Ishikawa (cell line): ENCODE measurements around the gene ENDOU.
A peak's percentile ranks its signal among the peaks of the same experiment; 100 is the strongest.

Source experiments
- CEBPB ChIP-seq: IDR thresholded peaks from 2 replicates; pipeline ENCODE4 v1.6.1; 2012
- CREB1 ChIP-seq: IDR thresholded peaks from 2 replicates; pipeline ENCODE4 v1.6.1; 2012; ENCODE audit warnings: low read depth
- EGR1 ChIP-seq: IDR thresholded peaks from 2 replicates; pipeline ENCODE4 v1.6.1; 2012
- EP300 ChIP-seq: IDR thresholded peaks from 2 replicates; pipeline ENCODE4 v1.6.1; 2012; ENCODE audit warnings: borderline replicate concordance
- FOXM1 ChIP-seq: IDR thresholded peaks from 2 replicates; pipeline ENCODE4 v1.6.1; 2012; ENCODE audit warnings: low read depth, borderline replicate concordance
- NFIC ChIP-seq: IDR thresholded peaks from 2 replicates; pipeline ENCODE4 v1.6.1; 2012
- RAD21 ChIP-seq: IDR thresholded peaks from 2 replicates; pipeline ENCODE4 v1.6.1; 2012; ENCODE audit warnings: low read depth
- TAF1 ChIP-seq: IDR thresholded peaks from 2 replicates; pipeline ENCODE4 v1.6.1; 2012; ENCODE audit warnings: low read depth, mild to moderate bottlenecking
- TCF12 ChIP-seq: IDR thresholded peaks from 2 replicates; pipeline ENCODE4 v1.6.1; 2012; ENCODE audit warnings: low read depth
- TEAD4 ChIP-seq: IDR thresholded peaks from 2 replicates; pipeline ENCODE4 v1.6.1; 2012
- YY1 ChIP-seq: IDR thresholded peaks from 2 replicates; pipeline ENCODE4 v1.6.1; 2012; ENCODE audit warnings: low read depth
- ZBTB7A ChIP-seq: IDR thresholded peaks from 2 replicates; pipeline ENCODE4 v1.6.1; 2012; ENCODE audit warnings: low read depth
- TF ChIP-seq, protein P1 (sequence below): IDR thresholded peaks from 2 replicates; pipeline ENCODE4 v1.6.1; 2012
- TF ChIP-seq, protein P2 (sequence below): IDR thresholded peaks from 2 replicates; pipeline ENCODE4 v1.6.1; 2012
- TF ChIP-seq, protein P3 (sequence below): IDR thresholded peaks from 2 replicates; pipeline ENCODE4 v1.6.1; 2012; ENCODE audit warnings: low read depth, mild to moderate bottlenecking

Gene ENDOU

DNA sequence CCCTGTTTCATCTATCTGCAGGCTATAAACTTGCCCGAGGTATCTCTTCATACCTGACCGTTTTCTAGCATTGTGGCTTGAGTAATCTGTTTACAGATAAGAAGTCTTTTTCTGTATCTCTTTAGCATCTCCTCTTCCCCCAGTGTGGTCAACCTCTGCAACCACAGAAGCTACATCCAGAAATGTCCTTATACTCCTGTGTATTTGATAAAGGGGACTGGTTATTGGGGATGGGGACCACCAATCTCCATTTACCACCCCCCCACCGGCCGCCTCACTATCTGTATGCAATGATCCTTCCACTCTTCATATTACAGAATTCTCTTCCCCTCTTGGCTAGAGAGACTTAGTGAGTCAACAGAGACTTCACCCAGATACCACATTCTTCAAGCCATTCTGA lies 16.1 kb downstream of the ENDOU start:
- no peak for TF ChIP-seq TCF12
- TF ChIP-seq TEAD4: no peak
- TF ChIP-seq EP300: no peak
- no peak for TF ChIP-seq ZBTB7A
- no peak for TF ChIP-seq YY1
- TF ChIP-seq CREB1: no peak
- TF ChIP-seq, protein P1, sequence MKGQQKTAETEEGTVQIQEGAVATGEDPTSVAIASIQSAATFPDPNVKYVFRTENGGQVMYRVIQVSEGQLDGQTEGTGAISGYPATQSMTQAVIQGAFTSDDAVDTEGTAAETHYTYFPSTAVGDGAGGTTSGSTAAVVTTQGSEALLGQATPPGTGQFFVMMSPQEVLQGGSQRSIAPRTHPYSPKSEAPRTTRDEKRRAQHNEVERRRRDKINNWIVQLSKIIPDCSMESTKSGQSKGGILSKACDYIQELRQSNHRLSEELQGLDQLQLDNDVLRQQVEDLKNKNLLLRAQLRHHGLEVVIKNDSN: no peak
- no peak for TF ChIP-seq RAD21

DNA sequence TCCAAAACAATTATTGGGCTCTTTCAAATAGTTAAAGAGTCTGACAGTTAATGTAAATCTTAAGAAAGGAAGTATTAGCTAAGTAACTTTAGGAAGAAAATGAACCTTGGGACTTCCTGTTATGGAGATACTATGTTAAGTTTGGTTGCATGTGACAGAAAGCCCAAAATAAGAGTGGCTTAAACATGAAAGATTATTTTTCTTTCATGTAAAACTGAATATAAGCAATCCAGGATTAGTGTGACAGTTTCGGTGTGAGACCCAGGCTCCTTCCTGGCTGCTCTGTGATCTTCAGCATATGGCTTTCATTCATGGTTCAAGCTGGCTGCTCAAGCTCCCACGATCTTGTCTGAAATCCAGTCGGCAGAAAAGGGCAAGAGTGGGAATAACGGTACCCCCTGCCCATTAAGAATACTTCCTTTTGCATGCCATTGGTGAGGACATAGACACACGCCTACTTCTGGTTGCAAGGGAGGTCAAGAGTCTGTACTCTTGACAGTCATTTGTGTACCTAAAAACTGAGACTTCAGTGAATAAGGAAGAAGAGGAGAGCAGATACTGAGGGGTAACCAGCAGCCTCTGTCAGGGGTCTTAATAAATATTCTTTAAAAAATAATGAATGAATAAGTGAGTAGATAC lies 17.3 kb downstream of the ENDOU start:
- TF ChIP-seq FOXM1 (no peak), TEAD4 (no peak), CEBPB (no peak), RAD21 (no peak), YY1 (no peak), NFIC (no peak), TCF12 (no peak), ZBTB7A (no peak), EP300 (no peak), EGR1 (no peak), TAF1 (no peak), CREB1 (no peak)
- TF ChIP-seq, protein P1: no peak
- TF ChIP-seq, protein P2, sequence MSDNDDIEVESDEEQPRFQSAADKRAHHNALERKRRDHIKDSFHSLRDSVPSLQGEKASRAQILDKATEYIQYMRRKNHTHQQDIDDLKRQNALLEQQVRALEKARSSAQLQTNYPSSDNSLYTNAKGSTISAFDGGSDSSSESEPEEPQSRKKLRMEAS: no peak
- TF ChIP-seq, protein P3, sequence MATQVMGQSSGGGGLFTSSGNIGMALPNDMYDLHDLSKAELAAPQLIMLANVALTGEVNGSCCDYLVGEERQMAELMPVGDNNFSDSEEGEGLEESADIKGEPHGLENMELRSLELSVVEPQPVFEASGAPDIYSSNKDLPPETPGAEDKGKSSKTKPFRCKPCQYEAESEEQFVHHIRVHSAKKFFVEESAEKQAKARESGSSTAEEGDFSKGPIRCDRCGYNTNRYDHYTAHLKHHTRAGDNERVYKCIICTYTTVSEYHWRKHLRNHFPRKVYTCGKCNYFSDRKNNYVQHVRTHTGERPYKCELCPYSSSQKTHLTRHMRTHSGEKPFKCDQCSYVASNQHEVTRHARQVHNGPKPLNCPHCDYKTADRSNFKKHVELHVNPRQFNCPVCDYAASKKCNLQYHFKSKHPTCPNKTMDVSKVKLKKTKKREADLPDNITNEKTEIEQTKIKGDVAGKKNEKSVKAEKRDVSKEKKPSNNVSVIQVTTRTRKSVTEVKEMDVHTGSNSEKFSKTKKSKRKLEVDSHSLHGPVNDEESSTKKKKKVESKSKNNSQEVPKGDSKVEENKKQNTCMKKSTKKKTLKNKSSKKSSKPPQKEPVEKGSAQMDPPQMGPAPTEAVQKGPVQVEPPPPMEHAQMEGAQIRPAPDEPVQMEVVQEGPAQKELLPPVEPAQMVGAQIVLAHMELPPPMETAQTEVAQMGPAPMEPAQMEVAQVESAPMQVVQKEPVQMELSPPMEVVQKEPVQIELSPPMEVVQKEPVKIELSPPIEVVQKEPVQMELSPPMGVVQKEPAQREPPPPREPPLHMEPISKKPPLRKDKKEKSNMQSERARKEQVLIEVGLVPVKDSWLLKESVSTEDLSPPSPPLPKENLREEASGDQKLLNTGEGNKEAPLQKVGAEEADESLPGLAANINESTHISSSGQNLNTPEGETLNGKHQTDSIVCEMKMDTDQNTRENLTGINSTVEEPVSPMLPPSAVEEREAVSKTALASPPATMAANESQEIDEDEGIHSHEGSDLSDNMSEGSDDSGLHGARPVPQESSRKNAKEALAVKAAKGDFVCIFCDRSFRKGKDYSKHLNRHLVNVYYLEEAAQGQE: no peak

DNA sequence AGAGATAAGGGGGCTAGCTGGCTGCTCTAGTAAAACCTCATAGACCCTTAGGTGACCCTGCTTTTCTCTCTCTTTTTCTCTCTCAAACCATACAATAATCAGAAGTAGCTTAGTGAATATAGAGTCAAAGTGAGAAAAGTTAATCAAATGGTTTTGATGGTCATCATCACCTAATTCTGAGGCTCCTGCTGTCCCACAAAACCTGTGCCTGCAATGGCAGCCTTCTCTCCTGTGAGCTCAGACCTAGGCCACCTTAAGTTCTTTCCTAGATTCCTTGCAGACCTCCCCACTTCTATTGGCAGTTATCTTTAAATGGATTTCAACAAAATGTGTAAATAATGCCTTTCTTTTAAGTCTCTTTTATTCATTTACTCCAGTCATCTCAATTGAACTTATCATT lies 17.9 kb downstream of the ENDOU start:
- TF ChIP-seq CREB1: no peak

DNA sequence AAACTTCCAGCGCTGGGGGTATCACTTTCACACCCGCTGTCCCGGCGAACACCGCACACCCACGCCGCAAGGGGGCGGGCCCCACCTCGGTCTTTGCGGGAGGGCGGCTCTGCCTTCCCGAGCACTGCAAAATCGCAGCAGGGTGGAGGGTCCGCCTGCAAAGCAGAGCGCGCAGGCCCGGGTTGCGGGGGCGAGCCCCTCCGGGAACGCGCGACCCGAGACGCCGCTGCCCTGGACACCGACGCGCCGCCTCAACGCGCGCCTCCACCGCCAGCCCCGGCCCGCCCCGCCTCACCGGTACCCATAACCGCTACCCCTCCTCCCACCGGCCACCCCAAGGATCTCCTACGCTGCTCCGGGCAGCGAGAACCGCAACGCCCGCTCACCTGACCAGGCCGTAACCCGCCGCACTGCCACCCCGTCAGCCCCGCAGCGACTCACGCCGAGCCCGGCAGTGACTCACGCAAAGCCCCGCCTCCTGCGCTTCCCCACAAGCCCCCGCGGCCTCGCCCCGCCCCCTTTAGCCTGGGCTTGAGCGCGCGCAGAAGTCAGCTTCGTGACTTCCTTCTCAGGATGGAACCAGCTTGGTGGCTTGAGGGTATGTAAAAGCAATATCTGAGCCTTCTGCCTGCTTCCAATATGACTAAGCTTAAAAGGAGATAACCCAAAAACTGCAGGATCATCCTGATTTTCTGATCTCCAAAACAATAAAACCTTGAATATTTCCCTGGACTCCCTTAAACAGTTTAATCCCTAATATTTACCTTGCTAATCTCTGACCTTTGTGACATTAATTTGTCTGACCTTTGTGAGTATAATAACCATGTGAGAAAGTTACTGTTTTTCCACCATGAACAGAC lies 19.5 kb downstream of the ENDOU start, which contains the start of gene RPAP3:
Gene RPAP3 (minus strand): TSS at position 465 of the 860 bp plus-strand sequence. CDS start 3,190 bp downstream, outside the sequence.
- peak; percentile 83 for TF ChIP-seq EGR1
- TF ChIP-seq NFIC: peak; percentile 10; the same call in 1 of the 2 replicates
- peak; percentile 59; the same call in 1 of the 2 replicates for TF ChIP-seq TCF12
- TF ChIP-seq YY1: peak; percentile 66
- peak; percentile 48; the same call in 1 of the 2 replicates for TF ChIP-seq CREB1
- TF ChIP-seq, protein P2: peak; percentile 80
- TF ChIP-seq CEBPB: no peak
- TF ChIP-seq EP300: no peak
- peak; percentile 70 for TF ChIP-seq ZBTB7A
- peak; percentile 90 for TF ChIP-seq TAF1
- TF ChIP-seq FOXM1: peak; percentile 35; the same call in 1 of the 2 replicates
- no peak for TF ChIP-seq TEAD4
- TF ChIP-seq, protein P1: peak; percentile 83

DNA sequence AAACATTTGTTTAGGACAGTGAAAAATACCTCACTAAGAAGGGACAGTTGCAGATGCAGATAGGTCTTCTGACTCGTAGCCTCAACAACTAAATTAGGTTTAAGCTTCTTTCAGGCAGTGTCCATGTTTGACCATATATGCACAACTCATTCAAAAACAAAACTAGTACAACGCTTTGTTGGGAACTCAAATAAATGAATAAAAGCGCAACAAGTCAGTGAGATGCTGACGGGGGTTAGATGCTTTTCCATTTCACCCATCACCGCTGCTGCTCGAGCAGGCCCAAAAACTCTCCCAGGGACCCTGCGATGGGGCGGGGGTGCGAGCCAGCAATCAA lies 20.1 kb downstream of the ENDOU start:
- TF ChIP-seq YY1 (no peak), TAF1 (no peak), EP300 (no peak), FOXM1 (no peak), RAD21 (no peak), CREB1 (no peak), NFIC (no peak), TCF12 (no peak), TEAD4 (no peak), ZBTB7A (no peak)
- TF ChIP-seq, protein P1: no peak

DNA sequence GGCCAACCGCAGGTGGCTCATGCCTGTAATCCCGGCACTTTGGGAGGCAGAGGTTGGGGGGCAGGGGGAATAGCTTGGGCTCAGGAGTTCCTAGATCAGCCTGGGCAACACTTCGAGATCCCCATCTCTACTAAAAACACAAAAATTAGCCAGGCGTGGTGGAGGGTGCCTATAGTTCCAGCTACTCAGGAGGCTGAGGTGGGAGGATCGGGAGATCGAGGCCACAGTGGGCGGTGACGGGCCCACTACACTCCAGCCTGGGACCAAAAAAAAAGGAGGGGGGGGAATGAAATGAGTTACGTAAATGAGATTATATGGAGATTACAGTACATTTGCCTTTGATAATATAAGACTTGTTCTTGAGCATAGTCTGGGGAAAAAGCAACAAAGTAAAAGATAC lies 20.6 kb downstream of the ENDOU start:
- TF ChIP-seq, protein P2: no peak
